GM21619 (cell line): ENCODE data around the gene IST1.
A peak's percentile ranks its signal among the peaks of the same experiment; 100 is the strongest.

Source experiments
- ATAC-seq: cut with Tn5 transposase; IDR thresholded peaks from one replicate; pipeline ENCODE4 v1.9.1; 2021; ENCODE audit not compliant: unreplicated experiment

IST1 gene

DNA sequence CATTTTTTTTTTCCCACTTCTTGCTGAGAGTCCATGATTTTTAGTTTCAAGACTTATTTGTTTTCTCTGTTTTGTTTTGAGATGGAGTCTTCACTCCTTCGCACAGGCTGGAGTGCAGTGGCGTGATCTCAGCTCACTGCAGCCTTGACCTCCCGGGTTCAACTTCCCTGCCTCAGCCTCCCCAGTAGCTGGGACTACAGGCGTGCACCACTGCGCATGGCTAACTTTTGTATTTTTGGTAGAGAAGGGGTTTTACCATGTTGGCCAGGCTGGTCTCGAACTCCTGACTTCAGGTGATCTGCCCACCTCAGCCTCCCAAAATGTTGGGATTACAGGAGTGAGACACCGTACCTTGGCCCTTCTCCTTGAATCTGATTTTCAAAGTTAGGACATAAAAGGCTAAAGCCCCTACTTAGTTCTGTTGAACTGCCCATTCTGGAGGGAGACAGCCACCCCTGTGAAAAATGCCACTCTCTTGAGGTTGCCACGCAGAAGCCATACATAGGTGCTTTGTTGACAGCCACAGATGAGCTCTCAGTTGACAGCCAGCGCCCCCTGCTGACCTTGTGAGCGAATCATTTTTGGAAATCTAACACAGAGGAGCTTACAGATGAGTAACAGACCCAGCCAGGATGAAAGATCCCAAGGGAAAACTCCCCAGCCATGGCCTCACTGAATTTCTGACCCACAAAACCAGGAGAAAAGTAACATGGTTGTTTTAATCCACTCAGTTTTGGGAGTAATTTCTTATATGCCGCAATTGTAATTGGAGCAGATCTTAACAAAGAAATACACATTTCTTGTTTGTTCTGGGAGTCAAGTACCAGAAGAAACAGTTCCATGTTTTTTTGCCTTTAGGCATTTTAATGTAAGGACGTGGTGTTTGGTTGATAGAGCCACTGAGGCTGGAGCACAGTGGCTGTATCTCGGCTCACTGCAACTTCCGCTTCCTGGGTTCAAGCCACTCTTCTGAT is 66.0 kb downstream of the IST1 start:
- peak; percentile 85 for ATAC-seq

GRCh38 chr16:71963125-71963875 is 68.0 kb downstream of the IST1 start:
- no peak for ATAC-seq

GRCh38 chr16:71965223-71965622 is 69.9 kb downstream of the IST1 start:
- no peak for ATAC-seq

DNA sequence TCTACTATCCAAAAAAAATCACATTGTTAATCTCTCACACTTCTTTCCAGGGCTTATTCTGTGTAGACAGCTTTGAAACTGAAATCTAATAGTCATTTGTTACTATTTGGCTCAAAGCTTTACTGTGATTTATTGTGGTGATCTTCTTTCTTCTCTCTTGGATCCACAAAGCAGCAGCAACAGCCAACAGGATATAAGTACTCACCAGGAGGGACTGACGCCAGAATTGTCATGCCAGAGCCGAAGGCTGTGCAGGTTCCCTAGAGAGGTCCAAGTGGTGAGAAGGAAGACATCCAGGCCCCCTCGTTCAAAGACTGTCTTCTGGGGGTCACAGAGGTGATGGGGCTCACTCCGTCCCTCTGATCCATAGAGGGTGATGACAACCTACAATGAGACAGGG is 71.6 kb downstream of the IST1 start:
- ATAC-seq: no peak

DNA sequence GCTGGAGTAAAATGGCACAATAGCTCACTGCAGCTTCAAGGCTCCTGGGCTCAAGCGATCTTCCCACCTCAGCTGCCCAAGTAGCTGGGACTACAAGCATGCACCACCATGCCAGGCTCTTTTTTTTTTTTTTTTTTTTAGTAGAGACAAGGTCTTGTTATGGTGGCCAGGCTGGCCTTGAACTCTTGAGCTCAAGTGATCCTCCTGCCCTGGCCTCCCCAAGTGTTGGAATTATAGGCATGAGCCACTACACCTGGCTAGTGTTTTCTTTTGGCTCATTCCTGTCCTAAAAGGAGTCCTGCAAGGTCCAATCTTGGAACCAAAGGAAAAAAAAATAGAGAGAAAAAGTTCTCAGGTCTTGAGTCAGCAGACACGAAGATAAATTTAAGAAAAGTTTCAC is 74.0 kb downstream of the IST1 start:
- ATAC-seq: no peak

DNA sequence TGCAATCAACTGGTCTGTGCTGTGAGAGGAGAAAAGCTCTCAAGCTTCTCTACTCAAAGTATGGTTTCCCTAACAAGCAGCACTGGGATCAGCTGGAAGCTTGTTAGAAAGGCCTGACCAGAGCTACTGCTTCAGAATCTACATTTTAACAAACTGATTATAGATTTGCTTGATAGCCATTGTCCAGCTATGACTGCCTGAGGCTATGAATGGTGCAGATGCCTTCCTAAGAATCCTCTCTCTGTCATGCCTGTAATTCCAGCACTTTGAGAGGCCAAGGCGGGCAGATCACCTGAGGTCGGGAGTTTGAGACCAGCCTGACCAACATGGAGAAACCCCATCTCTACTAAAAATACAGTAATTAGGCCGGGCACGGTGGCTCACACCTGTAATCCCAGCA is 76.2 kb downstream of the IST1 start:
- ATAC-seq: no peak

GRCh38 chr16:71972356-71972755 is 77.0 kb downstream of the IST1 start:
- ATAC-seq: no peak

- ATAC-seq: no peak
Observed at GRCh38 chr16:71973001-71973400, 77.7 kb downstream of the IST1 start.

DNA sequence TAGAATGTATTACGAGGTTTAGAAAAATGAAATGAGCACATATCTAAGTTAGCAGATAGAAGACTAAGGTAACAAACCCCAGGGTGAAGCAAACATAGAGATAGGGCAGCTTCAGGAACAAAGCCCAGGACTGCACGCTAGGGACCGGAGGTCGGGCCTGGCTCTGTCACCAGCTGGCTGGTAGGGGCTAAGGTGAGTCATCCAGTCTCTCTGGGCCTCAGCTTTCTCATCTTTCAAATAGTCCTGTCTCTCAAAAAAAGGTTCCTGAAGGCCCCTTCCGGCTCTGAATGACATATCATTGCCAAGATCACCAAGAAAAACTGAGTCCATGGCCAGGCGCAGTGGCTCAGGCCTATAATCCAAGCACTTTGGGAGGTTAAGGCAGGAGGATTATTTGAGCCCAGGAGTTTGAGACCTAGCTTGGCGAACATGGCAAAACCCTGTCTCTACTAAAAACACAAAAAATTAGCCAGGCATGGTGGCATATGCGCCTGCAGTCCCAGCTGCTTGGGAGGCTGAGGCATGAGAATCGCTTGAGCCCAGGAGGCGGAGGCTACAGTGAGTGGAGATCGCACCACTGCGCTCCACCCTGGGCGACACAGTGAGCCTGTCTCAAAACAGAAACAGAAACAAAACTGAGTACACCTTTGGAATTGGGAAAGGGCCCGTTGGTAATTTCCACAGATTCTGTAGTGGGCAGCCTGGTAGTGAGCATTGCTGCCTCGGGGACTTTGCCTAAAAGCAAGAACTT is 78.9 kb downstream of the IST1 start:
- ATAC-seq: no peak
